ENCODE results near the gene CLCN2. TPM values are rescaled to one million over a fixed set of nuclear protein-coding genes. Genes with fewer than 3 reads are reported as not detected.

CLCN2 gene
- total RNA-seq, 1 donor, result 3.5 TPM

DNA sequence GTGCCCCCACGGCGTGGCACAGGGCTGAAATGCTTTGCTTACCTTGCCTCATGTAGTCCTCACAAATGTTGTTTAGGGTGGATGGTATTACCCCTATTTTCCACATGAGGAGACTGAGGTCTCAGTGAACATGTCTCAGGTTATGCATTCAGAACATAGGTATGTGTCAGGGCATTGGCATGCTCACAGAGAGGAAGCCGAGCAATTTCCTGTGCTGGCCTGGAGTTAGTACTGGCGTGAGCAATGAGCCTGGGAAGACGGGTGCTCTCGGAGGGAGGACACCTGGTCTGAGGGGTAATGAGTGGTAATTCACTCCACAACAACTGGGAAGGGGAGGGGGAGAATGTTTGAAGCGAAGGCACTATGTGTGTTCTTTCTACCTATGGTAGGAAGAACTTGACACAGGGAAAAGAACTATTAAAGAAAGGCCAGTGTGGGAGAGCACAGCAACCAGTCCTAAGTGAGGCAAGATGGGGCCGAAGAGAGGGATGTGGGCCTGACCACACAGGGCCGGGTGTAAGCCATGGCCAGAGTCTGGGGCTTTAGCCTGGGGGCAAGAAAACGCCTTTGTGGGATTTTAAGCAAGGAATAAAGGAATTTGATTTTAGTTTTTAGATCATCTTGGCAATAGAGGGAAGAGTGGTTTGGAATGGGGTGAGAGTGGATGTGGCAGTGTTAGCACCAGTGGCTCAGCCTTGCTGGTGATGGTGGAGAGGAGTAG is 28.9 kb downstream of the CLCN2 start:
- DNase-seq (ENCODE audit: low read depth in 2 of 3, low spot score in 2 of 3), result no peak

- DNase-seq (ENCODE audit: low read depth in 2 of 3, low spot score in 2 of 3), result no peak
Measured at GRCh38 chr3:184328516-184328915, 32.9 kb downstream of the CLCN2 start.

DNA sequence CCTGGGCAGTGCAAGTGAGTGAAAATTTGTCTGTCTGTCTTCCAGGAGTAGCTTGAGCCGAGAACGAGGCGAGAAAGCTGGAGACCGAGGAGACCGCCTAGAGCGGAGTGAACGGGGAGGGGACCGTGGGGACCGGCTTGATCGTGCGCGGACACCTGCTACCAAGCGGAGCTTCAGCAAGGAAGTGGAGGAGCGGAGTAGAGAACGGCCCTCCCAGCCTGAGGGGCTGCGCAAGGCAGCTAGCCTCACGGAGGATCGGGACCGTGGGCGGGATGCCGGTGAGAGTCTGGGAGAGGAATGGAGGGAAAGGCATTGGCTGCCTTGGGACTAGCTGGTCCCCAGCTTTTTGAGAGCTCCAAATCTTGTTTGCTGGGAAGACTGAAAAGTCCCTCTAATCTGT is 34.2 kb downstream of the CLCN2 start:
- DNase-seq (ENCODE audit: low read depth in 2 of 3, low spot score in 2 of 3), result no peak

DNA sequence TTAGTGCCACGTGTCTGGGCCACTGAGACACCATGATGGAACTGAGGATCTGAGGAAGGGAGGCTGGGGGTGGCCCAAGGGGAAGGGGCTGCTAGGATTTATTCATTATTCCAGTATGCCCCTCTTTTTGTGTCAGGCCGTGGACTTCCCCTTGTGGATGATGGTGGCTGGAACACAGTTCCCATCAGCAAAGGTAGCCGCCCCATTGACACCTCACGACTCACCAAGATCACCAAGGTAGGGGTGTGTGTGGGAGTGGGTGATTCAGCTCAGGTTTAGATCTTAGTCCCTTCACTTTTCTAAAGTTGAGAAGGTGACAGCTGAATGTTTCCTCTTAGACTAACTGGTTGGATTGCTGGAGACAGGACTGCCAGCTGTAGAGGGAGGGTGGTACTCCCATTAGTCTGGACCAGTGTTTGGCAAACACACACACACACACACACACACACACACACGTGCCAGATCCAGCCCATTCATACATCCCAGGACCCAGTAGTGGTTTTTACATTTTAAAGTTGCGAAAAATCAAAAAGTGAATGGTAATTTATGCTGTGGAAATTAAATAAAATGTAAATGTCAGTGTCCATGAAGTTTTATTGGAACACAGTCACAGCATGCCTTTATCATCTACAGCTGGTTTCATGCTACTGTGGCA is 35.6 kb downstream of the CLCN2 start:
- no peak for DNase-seq (ENCODE audit: low read depth in 2 of 3, low spot score in 2 of 3)

DNA sequence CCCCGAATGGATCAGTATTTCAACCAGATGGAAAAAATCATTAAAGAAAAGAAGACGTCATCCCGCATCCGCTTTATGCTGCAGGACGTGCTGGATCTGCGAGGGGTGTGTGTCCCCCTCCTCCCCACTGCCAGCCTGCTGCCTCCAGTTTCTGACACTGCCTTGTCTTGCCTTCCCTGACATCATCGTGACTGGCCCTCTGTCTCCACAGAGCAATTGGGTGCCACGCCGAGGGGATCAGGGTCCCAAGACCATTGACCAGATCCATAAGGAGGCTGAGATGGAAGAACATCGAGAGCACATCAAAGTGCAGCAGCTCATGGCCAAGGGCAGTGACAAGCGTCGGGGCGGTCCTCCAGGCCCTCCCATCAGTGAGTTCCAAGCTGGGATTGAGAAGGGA is 36.1 kb downstream of the CLCN2 start:
- no peak for DNase-seq (ENCODE audit: low read depth in 2 of 3, low spot score in 2 of 3)

GRCh38 chr3:184323696-184324095 is 37.7 kb downstream of the CLCN2 start:
- DNase-seq (ENCODE audit: low read depth in 2 of 3, low spot score in 2 of 3), result no peak

DNA sequence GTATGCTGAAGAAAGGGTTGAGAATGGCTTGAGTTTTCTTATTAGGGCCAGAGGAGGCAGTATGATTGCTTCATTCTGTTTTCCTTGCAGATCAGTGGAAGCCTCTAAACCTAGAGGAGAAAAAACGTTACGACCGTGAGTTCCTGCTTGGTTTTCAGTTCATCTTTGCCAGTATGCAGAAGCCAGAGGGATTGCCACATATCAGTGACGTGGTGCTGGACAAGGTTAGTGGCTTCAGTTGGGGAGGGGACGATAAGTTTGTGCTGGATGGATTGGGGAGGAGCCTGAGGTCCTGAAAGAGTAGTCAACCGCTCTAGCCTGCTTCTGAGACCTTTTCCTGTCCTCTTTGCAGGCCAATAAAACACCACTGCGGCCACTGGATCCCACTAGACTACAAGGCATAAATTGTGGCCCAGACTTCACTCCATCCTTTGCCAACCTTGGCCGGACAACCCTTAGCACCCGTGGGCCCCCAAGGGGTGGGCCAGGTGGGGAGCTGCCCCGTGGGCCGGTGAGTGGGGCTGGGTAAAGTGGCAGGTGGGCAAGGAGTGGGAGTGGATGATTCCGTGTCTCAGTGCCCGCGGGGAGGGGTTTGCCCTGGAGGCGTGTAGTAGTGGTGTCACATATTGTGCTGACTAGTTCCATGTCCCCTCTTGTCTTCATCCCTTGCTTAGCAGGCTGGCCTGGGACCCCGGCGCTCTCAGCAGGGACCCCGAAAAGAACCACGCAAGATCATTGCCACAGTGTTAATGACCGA is 38.5 kb downstream of the CLCN2 start:
- no peak for DNase-seq (ENCODE audit: low read depth in 2 of 3, low spot score in 2 of 3)

DNA sequence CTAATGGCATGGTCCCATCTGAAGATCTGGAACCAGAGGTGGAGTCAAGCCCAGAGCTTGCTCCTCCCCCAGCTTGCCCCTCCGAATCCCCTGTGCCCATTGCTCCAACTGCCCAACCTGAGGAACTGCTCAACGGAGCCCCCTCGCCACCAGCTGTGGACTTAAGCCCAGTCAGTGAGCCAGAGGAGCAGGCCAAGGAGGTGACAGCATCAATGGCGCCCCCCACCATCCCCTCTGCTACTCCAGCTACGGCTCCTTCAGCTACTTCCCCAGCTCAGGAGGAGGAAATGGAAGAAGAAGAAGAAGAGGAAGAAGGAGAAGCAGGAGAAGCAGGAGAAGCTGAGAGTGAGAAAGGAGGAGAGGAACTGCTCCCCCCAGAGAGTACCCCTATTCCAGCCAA is 39.7 kb downstream of the CLCN2 start:
- no peak for DNase-seq (ENCODE audit: low read depth in 2 of 3, low spot score in 2 of 3)

DNA sequence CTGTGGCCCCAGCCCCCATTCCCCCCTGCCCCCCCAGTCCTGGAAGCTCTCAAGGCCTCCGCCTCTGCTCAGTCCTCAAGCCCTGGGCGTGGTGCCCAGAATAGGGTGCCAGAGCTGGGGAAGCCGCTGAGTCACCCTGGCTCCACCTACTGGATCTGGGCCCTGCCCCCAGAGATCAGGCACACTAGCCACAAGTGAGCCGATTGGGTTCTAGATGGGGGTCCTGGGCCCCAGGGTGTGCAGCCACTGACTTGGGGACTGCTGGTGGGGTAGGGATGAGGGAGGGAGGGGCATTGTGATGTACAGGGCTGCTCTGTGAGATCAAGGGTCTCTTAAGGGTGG is 41.3 kb downstream of the CLCN2 start:
- DNase-seq (ENCODE audit: low read depth in 2 of 3, low spot score in 2 of 3), result peak in 2 of 3 donors; percentile 83 to 89

- no peak for DNase-seq (ENCODE audit: low read depth in 2 of 3, low spot score in 2 of 3)
Measured at GRCh38 chr3:184317201-184317600, 44.2 kb downstream of the CLCN2 start.

DNA sequence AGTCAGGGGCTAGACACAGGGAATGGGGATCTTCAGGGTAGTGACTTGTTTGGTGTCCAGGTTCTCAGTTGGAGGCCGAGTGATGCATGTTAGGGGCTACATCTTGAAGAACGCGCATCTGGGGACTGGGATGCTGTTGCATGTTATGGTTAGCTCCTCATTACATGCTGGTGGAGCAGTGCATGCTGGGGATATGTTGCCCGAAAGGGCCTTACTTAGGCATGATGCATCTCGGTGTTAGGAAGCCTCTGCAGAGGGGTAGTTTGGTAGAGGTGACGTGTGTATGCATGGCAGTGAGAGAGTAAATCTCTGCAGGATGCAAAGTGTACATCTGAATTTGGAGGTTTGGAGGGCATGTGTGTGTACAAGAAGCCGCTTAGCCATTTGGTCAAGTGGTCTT is 44.6 kb downstream of the CLCN2 start:
- no peak for DNase-seq (ENCODE audit: low read depth in 2 of 3, low spot score in 2 of 3)

GRCh38 chr3:184315871-184316661 is 45.3 kb downstream of the CLCN2 start:
- no peak for DNase-seq (ENCODE audit: low read depth in 2 of 3, low spot score in 2 of 3)

DNA sequence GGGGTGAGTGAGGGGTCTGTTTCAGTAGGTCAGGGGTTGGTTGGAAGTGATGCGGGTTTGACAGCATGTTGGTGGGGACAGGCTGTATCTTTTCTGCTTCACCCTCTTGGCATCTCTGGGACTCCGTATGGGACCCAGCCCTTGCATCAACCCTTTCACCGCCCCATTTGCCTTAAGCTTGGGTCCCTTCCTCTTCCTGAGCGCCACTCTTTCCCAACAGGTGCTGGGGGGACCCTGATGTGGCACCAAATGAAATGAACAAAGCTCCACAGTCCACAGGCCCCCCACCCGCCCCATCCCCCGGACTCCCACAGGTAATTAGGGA is 45.9 kb downstream of the CLCN2 start:
- DNase-seq (ENCODE audit: low read depth in 2 of 3, low spot score in 2 of 3), result no peak

GRCh38 chr3:184314700-184315542 is 46.5 kb downstream of the CLCN2 start:
- DNase-seq (ENCODE audit: low read depth in 2 of 3, low spot score in 2 of 3), result peak; percentile 49 to 90 (median 84)

- DNase-seq (ENCODE audit: low read depth in 2 of 3, low spot score in 2 of 3), result peak; percentile 86 to 95 (median 93)
Measured at GRCh38 chr3:184314363-184314699, 47.1 kb downstream of the CLCN2 start, which contains the start of gene EIF4G1. Gene EIF4G1 (plus strand): TSS chr3:184314606. CDS start chr3:184315797, 1,191 bp downstream.

GRCh38 chr3:184311633-184312032 is 49.8 kb downstream of the CLCN2 start:
- no peak for DNase-seq (ENCODE audit: low read depth in 2 of 3, low spot score in 2 of 3)

DNA sequence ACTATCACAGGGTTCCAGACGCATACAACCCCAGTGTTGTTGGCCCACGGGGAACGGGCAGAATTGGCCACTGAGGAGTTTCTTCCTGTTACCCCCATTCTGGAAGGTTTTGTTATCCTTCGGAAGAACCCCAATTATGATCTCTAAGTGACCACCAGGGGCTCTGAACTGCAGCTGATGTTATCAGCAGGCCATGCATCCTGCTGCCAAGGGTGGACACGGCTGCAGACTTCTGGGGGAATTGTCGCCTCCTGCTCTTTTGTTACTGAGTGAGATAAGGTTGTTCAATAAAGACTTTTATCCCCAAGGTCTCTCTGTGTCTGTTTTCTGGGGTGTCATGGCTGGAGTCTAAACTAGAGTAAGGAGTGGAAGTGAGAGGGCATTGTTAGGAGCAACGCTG is 52.7 kb downstream of the CLCN2 start:
- DNase-seq (ENCODE audit: low read depth in 2 of 3, low spot score in 2 of 3), result no peak

GRCh38 chr3:184307915-184308314 is 53.5 kb downstream of the CLCN2 start:
- no peak for DNase-seq (ENCODE audit: low read depth in 2 of 3, low spot score in 2 of 3)

GRCh38 chr3:184306341-184306972 is 54.9 kb downstream of the CLCN2 start:
- no peak for DNase-seq (ENCODE audit: low read depth in 2 of 3, low spot score in 2 of 3)

GRCh38 chr3:184305577-184305976 is 55.8 kb downstream of the CLCN2 start:
- DNase-seq (ENCODE audit: low read depth in 2 of 3, low spot score in 2 of 3), result peak in 2 of 3 donors; percentile 22 to 38

Measured in hematopoietic multipotent progenitor cell (in vitro differentiated cells).